ENCODE measurements around the gene CCDC40.

CCDC40 gene

DNA sequence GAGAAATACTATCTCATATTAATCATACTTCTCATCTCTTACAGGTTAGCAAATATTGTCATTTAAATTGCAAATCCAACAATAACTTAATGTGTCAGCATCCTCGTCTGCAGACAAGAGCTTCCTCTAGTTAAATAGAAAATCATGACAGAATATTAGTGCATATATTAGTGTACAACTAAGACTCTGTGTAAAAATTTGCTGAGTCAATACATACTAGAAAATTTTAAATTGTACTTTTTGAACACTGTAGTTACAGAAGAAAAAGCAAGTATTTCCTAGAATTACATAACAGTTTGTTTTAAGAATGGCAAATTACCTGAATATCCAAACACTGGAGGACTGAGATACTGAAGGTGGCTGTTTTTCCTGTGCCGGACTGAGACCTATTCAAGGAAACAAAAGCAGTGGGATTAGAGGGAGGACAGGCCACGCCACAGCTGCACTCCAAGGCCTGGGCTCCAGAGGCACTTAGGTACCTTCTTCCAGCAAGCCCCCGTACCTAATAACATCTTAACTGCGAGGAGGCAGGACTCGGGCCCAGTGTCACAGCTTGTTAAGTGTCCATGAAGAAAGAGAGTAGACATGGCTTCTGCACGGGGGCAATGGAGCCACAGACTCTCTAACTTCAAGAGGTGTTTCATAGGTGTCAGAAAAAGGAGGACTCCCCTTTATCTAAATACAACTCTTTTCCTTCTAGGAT, 105.2 kb downstream of the CCDC40 start:
- DNase-seq (ENCODE audit: low read depth in 2 of 2) = no peak

DNA sequence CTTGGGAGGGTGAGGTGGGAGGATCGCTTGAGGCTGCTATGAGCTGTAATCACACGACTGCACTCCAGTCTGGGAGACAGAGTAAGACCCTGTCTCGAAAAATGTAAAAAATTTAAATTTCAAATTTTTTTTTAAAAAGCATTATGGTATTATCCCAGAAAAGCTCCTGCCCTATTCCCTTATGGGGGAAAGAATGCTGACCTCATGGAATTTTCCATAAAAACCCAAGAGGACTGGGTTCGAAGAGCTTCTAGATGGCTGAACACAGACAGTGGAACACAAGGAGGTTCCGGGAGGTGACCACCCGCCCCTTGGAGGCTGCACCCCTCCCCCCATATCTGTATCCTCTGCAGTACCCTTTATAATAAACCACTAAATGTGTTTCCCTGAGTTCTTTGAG, 106.5 kb downstream of the CCDC40 start:
- no peak for DNase-seq (ENCODE audit: low read depth in 2 of 2)

DNA sequence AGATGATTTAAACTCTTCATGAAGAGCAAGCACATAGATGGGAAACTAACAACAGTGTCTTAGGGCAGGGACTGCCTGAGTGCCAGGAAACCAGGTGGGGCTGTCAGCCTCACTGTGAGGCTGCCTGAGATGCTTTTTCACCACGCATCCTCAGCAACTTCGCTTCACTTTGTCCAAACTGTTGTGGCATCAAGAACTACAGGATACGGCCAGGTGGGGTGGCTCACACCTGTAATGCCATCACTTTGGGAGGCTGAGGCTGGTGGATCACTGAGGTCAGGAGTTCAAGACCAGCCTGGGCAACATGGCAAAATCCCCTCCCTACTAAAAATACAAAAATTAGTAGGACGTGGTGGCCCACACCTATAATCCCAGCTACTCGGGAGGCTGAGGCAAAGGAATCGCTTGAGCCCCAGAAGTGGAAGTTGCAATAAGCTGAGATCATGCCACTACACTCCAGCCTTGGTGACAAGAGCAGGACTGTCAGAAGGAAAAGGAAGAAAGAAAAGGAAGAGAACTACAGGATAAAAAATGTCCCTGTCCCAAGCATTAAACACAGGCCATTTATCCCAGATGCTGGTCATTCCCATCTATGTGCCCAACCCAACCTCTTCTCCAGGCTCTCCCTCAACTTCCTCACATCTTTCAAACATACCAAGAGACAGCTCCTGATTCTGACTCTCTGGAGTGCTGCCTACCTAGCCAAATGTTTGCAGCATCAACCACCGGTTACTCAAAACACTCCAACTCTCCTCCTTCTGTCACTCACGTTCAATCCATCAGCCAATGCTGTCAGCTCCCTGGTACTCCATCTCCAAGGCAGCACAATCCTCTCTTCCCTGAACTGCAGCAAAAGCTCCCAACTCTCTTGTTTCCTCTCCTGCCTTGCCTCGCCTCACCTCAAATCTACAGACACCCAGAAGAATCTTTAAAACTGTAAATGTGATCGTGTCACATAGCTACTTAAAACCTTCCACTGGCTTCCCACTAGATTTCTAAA, 108.9 kb downstream of the CCDC40 start:
- no peak for DNase-seq (ENCODE audit: low read depth in 2 of 2)

DNA sequence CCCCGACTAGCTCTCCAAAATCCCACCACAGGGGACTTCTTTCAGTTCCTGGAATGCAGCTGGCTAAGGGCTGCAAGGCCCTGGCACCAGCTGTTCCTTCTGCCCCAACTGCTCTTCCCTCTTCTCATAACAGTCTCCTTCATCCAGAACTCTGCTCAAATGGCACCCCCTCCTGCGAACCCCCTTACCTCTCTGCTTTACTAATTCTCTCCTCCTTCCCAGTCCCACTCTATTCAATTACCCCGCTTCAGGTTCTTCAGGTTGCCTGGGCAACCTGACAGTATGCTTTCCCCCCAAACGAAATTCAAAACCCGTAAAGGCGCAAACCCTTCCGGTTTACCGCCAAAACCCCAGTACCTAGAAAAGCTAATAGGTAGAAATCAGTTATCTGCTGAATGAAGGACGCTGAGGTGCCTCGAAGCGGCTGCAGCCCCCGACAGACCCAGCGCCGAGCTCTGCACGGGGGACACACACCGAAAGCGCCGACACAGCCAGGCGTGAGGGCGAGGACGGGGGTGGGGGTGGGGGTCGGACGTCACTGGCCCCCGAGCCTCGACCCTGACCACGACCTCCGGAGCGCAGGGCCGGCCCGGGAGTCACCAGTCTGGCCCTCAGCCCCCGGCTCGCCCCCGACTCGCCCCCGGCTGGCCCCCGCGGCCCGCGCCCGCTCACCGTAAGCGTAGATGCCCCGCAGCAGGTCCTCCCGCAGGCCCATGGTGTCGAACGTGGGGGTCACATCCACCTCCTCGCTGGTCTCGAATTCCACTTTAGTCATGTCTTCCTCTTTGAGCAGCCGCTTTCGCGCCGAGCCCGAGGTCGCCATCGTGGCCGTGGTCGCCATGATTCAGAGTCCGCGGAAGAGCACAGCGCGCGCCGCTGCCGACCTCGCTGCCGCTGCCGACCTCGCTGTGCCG, 109.9 kb downstream of the CCDC40 start:
- DNase-seq (ENCODE audit: low read depth in 2 of 2) = no peak

DNA sequence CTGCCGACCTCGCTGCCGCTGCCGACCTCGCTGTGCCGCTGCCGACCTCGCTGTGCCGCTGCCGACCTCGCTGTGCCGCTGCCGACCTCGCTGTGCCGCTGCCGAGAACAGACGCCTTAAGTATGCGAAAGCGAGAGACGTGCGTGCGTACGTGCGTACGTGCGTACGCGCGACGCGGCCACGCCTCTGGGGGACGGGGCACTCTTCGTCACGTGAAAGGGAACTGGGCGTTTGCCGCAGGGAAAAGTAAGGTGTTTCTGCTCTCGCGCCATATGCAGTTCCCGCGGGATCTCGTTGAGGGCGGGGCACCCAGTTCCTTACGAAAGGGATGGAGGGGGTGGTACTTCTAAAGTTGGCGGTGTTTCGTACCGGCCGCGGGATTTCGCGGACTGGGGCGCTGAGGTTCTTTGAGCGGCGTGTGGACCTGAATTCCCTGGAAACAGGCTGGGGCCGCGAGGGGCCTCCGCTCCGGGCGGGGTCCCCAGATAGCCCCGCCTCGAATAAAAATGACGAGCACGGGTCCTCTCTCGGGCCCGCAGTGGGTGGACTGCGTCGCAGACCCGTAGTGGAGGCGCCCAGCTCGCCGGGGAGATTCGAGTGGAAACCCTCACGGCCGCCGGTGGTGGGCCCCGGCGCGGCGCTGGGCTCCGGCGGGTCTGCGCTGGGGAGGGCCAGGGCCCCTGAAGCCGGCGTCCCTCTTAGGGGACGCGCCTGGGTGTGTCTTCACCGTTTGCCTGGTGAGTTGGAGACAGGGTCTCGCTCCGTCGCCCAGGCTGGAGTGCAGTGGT, 110.8 kb downstream of the CCDC40 start, which contains the start of gene EIF4A3:
Gene EIF4A3 (minus strand): TSS at position 94 of the 788 bp plus-strand sequence. CDS start 167 bp downstream, outside the sequence.
- DNase-seq (ENCODE audit: low read depth in 2 of 2) = peak; percentile 94 to 96

Data from activated CD8-positive, alpha-beta memory T cell treated with anti-CD3 and anti-CD28 coated beads for 4 hours (primary cell).